PC-9 (cell line): ENCODE measurements around the gene ITGAD. TPM values are rescaled to one million over a fixed set of nuclear protein-coding genes. Genes with fewer than 3 reads are reported as not detected.

Experiments used
- BruUV-seq: library from RNA; stranded (reverse); fragments of 400-500 nt; replicated peaks from 2 replicates; lab custom pipeline; 2021; lab: Mats Ljungman, UMichigan
- CTCF ChIA-PET: fragments of 300-600 bp; sonication (Branson Sonifier 250); formaldehyde crosslinking; loops from one replicate; lab custom pipeline; 2022; ENCODE audit warnings: antibody characterized with exemption; lab: Charles Lee
- POLR2A ChIA-PET: fragments of 300-600 bp; sonication (Branson Sonifier 250); formaldehyde crosslinking; loops from one replicate; lab custom pipeline; 2022; ENCODE audit warnings: antibody characterized with exemption; ENCODE audit not compliant: unreplicated experiment; lab: Charles Lee
- DNase-seq, 2 experiments: peaks; one replicate each; pipeline versions ENCODE4 v3.0.0 to v3.0.0-alpha.2; 2015 to 2022; ENCODE audit warnings: mixed read lengths in 1 of 2
- H2AFZ ChIP-seq: fragments of 200-600 bp; sonication (generic); 2 replicates; pipeline ENCODE4 v1.8.1; 2017; ENCODE audit warnings: antibody characterized with exemption
- H3F3A ChIP-seq: fragments of 200-600 bp; sonication (generic); 2 replicates; pipeline ENCODE4 v1.8.1; 2017; ENCODE audit warnings: antibody characterized with exemption, mild to moderate bottlenecking, low read depth; ENCODE audit not compliant: insufficient read depth
- H3K27ac ChIP-seq: fragments of 200-600 bp; sonication (generic); 2 replicates; pipeline ENCODE4 v1.6.1; 2016; ENCODE audit warnings: mixed run types
- H3K27me3 ChIP-seq: fragments of 200-600 bp; sonication (generic); 2 replicates; pipeline ENCODE4 v1.6.1; 2016; ENCODE audit warnings: low read depth, mixed run types; ENCODE audit not compliant: insufficient read depth
- H3K36me3 ChIP-seq: fragments of 200-600 bp; sonication (generic); 2 replicates; pipeline ENCODE4 v1.6.1; 2016; ENCODE audit warnings: low read depth, mixed run types
- H3K4me1 ChIP-seq: fragments of 200-600 bp; sonication (generic); replicated peaks from 2 replicates; pipeline ENCODE4 v1.6.1; 2016; ENCODE audit warnings: mixed run types; ENCODE audit not compliant: insufficient read depth
- H3K4me2 ChIP-seq: fragments of 200-600 bp; sonication (generic); 2 replicates; pipeline ENCODE4 v1.6.1; 2017; ENCODE audit warnings: mixed run types
- H3K4me3 ChIP-seq: fragments of 200-600 bp; sonication (generic); 2 replicates; pipeline ENCODE4 v1.6.1; 2016; ENCODE audit warnings: mixed run types
- H3K79me2 ChIP-seq: fragments of 200-600 bp; sonication (generic); 2 replicates; pipeline ENCODE4 v1.6.1; 2017; ENCODE audit warnings: low read depth, mixed run types
- H3K9me2 ChIP-seq: fragments of 200-600 bp; sonication (generic); 2 replicates; pipeline ENCODE4 v1.8.1; 2017; ENCODE audit warnings: mild to moderate bottlenecking; ENCODE audit not compliant: insufficient read depth
- H3K9me3 ChIP-seq: fragments of 200-600 bp; sonication (generic); 2 replicates; pipeline ENCODE4 v1.8.1; 2016; ENCODE audit warnings: low read depth; ENCODE audit not compliant: insufficient read depth
- H4K20me1 ChIP-seq: fragments of 200-600 bp; sonication (generic); 2 replicates; pipeline ENCODE4 v1.8.1; 2017; ENCODE audit not compliant: insufficient read depth
- CTCF ChIP-seq: fragments of 200-600 bp; sonication (generic); conservative IDR thresholded peaks from 2 replicates; pipeline ENCODE4 v1.6.1; 2017; ENCODE audit warnings: mixed run types, antibody characterized with exemption, mild to moderate bottlenecking, moderate library complexity
- EZH2 ChIP-seq: fragments of 200-600 bp; sonication (generic); IDR thresholded peaks from 2 replicates; pipeline ENCODE4 v1.8.0; 2017; ENCODE audit warnings: antibody characterized with exemption, low read depth
- intact Hi-C: fragments of 100-400 bp; cut with micrococcal nuclease; formaldehyde crosslinking; loops from one replicate; pipeline ENCODE4 v1.10.0; 2022; ENCODE audit not compliant: unreplicated experiment
- total RNA-seq: library from RNA; stranded (reverse); gene quantifications from 2 replicates; pipeline ENCODE4 v1.2.3, GENCODE V29; 2021

Gene ITGAD
- total RNA-seq, 1 experiment from 2014 or later: not detected

GRCh38 chr16:31367853-31368252 lies 25.3 kb upstream of the ITGAD start:
- Histone ChIP-seq H3K4me2 (no peak overlapping the region), H3K79me2 (no peaks in the 10 kb centered on the region), H3K27me3 (peaks cover 26% of the 10 kb centered on the region), H2AFZ (no peak overlapping the region), H3K4me1 (no peaks in the 10 kb centered on the region), H3K9me2 (no peaks in the 10 kb centered on the region), H3K36me3 (no peaks in the 10 kb centered on the region), H3K9me3 (no peaks in the 10 kb centered on the region), H4K20me1 (no peaks in the 10 kb centered on the region), H3K4me3 (no peak overlapping the region), H3F3A (no peaks in the 10 kb centered on the region), H3K27ac (no peak overlapping the region)
- no TSS peak for BruUV-seq
- intact Hi-C loops: no loop called here
- CTCF ChIA-PET: interaction anchor here (0.6 kb wide), 1 partner anchor 69 kb away, joined by 5 read pairs; no protein-coding TSS in a partner anchor
- no peak for DNase-seq
- POLR2A ChIA-PET: interaction anchor here (0.6 kb wide), 1 partner anchor 382 kb away, joined by 4 read pairs; no protein-coding TSS in a partner anchor
- TF ChIP-seq EZH2: no peak
- no peak for TF ChIP-seq CTCF

GRCh38 chr16:31371008-31371407 lies 22.1 kb upstream of the ITGAD start:
- no peak for DNase-seq
- H3K4me3 ChIP-seq: no peak overlapping the region
- no peak overlapping the region for H3K4me2 ChIP-seq
- no peaks in the 10 kb centered on the region for H3K4me1 ChIP-seq
- no peaks in the 10 kb centered on the region for H3K9me3 ChIP-seq
- H3F3A ChIP-seq: no peaks in the 10 kb centered on the region
- H3K79me2 ChIP-seq: no peaks in the 10 kb centered on the region
- no peaks in the 10 kb centered on the region for H4K20me1 ChIP-seq
- ChIA-PET POLR2A (no interaction called here), CTCF (no interaction called here)
- TF ChIP-seq EZH2 (no peak), CTCF (no peak)
- H2AFZ ChIP-seq: no peak overlapping the region
- intact Hi-C loops: no loop called here
- peaks cover 45% of the 10 kb centered on the region for H3K27me3 ChIP-seq
- no peaks in the 10 kb centered on the region for H3K36me3 ChIP-seq
- H3K9me2 ChIP-seq: no peaks in the 10 kb centered on the region
- no peak overlapping the region for H3K27ac ChIP-seq
- BruUV-seq: no TSS peak

GRCh38 chr16:31371619-31372484 lies 21.3 kb upstream of the ITGAD start:
- no peaks in the 10 kb centered on the region for H3K79me2 ChIP-seq
- ChIA-PET CTCF (interaction anchor here (0.6 kb wide), 3 partner anchors 11 to 226 kb away, joined by 3 to 13 read pairs (median 7); no protein-coding TSS in a partner anchor), POLR2A (no interaction called here)
- peaks cover 45% of the 10 kb centered on the region for H3K27me3 ChIP-seq
- H3K9me3 ChIP-seq: no peaks in the 10 kb centered on the region
- no peaks in the 10 kb centered on the region for H4K20me1 ChIP-seq
- no peak overlapping the region for H2AFZ ChIP-seq
- no peak overlapping the region for H3K4me2 ChIP-seq
- H3K4me3 ChIP-seq: no peak overlapping the region
- H3K4me1 ChIP-seq: no peaks in the 10 kb centered on the region
- no peak for DNase-seq
- intact Hi-C loops: no loop called here
- TF ChIP-seq CTCF: no peak
- TF ChIP-seq EZH2: no peak
- BruUV-seq: no TSS peak
- no peaks in the 10 kb centered on the region for H3K9me2 ChIP-seq
- H3K36me3 ChIP-seq: no peaks in the 10 kb centered on the region
- H3F3A ChIP-seq: no peaks in the 10 kb centered on the region
- H3K27ac ChIP-seq: no peak overlapping the region
